Measurements from ENCODE around the gene GCNA.

Gene GCNA, protein sequence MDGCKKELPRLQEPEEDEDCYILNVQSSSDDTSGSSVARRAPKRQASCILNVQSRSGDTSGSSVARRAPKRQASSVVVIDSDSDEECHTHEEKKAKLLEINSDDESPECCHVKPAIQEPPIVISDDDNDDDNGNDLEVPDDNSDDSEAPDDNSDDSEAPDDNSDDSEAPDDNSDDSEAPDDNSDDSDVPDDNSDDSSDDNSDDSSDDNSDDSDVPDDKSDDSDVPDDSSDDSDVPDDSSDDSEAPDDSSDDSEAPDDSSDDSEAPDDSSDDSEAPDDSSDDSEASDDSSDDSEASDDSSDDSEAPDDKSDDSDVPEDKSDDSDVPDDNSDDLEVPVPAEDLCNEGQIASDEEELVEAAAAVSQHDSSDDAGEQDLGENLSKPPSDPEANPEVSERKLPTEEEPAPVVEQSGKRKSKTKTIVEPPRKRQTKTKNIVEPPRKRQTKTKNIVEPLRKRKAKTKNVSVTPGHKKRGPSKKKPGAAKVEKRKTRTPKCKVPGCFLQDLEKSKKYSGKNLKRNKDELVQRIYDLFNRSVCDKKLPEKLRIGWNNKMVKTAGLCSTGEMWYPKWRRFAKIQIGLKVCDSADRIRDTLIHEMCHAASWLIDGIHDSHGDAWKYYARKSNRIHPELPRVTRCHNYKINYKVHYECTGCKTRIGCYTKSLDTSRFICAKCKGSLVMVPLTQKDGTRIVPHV
- 20.4 to 31.0 (median 26.7) reads per million in 4 experiments for total RNA-seq

DNA sequence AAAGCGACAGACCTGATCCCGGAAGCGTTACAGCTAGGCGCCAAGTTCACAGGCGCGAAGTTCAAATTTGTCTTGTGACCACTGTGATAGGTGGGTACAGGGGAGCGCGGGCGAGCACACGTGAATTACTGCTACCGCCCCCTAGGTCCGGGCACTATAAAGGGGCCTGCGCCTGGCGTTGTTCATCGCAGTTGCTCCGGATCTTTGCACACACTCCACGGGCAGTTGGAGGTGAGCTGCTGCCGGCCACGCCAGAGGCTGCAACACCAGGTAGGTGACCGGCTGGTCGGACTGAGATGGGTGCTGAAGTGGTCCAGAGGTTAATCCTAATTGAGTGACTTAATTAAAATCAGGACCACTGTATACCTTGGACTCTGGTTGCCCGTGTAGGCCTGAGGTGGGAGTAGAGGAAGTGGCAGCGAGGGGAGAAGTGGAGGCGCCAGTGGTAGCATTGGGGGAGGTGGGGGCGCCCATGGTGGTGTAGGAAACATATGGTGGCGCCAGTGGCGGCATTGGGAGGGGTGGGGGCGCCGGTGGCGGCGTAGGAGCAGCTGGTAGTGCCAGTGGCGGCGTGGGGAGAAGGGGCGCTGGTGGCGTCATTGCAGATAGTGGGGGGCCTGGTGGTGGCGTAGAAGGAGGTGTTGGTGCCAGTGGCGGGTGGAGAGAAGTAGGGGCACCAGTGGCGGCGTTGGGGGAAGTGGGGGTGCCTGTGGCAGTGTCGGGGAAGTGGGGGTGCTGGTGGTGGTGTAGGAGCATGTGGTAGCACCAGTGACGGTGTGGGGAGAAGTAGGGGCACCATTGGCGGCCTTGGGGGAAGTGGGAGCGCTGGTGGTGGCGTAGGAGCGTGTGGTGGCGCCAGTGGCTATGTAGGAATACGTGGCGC is at the start of gene GCNA:
GCNA (plus strand) TSS at position 185 of the 883 bp plus-strand sequence. CDS start 2,385 bp downstream, outside the sequence.
- DNase-seq = no peak

DNA sequence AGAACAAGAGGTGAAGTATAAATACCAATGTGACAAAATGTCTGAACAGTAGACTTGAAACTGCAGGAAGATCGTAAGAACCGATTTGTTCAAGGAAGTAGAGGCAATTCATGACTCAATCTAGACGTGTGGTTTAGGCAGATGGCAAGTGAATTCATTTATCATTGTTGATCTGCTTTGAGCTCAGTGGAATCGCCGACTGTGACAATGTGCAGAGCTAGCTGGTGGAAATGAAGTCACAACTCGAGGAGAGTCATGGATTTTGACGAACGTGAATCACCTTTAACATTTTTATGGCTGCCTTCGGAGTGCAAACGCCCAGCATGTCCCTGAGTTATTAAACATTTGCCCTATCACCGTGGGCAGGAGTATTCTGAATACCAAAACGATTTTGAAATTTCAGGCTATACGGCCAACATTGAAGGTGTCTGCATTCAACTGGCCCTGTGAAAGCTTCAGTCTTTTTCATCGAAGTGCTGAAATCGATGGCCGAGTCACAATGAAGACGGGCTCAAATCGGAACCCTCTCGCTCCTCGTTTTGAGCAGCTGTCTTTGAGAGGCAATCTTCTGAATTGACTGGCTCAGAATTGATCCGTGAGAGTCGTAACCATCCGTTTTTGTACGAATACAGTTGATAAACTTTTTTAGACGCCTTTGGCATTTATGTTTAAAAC is 46.0 kb upstream of the GCNA start:
- DNase-seq = peak; percentile 36

DNA sequence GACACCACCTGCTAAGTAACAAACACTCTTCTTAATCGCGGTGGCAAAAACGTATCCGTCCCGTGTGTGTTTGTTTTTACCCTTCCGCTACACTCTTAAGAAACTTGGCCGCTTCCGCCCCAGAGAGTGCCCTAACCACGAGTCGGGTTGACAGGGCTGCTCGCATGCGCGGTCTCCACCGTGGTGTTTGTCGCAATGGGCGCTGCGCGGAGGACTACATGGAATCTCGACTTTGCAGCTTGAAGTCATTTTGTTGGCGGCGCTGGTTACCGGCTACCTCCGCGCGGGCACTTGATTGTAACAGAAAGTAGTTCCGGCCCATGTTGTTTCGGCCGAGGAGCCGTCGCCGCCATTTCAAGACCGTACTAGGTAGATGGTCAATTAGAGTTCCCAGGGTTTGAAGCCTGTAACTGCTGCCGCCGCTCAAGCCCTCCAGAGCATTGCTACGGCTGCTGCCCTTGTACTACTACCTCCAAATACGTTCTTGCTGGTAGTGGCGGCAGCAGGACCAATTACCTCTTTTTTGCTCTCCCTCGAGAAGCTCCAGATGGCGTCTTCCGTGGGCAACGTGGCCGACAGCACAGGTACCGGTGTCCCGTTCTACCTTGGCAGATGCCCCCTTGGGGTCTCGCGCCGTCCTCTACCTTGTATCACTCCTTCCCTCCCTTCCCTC is 45.3 kb upstream of the GCNA start, which contains the start of gene OGT:
OGT (plus strand) TSS at position 352 of the 673 bp plus-strand sequence; CDS start at position 548, 196 bp downstream.
- DNase-seq = peak; percentile 87

DNA sequence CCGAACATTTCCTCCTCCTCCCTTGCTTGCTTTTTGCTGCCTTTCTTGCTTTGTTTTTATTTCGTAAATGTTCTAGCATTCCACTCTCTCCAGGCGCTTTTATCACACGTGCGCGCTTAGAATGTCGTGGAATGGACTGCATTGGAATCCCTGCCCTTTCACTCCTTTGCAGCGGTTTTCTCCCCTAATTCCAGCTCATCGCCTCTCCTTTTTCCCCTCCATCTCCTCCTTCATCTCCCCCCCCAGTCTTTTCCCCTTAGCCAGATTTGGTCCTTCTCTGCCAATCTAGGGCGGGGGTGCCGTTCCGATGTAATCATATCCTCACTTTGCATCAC is 44.8 kb upstream of the GCNA start:
- no peak for DNase-seq

DNA sequence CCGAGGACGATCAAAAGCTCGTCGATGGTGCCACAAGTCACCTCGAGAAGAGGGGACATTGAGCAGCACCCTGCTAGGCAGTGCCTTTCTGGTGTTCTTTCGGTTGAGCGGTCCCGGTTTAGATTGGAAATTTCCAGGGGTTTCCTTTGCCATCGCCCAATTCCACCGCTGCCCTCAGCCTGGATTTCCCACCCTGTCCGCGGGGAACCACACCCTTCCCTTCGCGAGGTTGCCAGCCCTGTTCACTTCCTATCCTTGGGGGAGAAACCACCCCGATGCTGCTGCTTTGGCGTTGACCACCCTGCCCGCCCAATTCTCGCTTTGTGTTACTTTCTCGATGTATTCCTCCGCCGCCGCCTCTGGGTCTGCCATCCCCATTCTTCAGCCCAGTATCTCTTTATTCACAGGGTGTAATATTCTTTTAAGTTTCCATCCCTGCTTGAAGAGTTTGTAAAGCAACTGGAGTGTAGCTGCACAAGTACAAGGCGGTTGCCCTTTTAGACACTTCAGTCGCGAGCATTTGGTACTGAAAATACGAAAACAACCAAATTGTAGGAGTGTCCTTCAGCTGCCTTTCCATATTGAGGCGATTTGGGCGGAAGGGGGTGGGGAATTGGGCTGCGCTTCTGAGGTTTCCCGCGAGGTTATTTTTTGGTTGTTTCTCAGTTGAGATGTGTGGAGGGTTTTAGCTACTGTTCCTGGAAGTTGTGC is 44.2 kb upstream of the GCNA start:
- peak; percentile 19 for DNase-seq

DNA sequence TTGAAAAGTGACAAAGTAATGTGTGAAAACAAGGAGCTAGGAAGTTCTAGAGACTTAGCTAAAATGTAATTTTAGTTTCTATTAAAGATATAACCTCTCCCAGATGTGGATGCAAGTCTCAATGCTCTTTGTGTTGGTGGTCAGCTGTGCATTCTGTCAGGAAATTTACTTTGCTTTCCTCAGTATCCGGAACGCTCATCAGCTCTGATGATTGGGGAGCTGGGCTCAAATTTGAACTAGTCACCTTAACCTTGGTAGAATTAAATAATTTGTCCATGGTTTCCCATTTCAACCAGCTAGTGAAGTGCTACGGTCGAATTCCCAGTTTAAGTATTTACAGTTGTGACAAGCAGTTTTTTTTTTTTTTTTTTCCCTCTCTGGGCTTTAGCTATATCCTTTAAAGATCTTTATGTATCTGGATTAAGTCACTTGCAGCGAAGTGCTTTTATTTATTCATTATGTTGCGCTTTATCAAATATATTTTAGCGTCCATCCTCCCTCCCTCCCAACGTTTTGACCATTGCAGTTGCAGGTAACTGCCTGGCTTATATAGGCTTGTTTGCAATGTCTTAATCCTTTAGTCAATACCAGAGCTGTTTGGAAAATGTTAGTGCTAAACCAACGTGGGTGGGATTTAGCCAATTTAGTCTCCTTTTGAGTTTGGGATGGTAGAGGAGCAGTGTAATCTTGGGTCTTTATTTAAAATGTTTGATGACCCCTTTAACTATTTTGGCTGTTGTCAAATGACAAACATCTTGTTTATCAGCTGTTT is 43.3 kb upstream of the GCNA start:
- DNase-seq = no peak

DNA sequence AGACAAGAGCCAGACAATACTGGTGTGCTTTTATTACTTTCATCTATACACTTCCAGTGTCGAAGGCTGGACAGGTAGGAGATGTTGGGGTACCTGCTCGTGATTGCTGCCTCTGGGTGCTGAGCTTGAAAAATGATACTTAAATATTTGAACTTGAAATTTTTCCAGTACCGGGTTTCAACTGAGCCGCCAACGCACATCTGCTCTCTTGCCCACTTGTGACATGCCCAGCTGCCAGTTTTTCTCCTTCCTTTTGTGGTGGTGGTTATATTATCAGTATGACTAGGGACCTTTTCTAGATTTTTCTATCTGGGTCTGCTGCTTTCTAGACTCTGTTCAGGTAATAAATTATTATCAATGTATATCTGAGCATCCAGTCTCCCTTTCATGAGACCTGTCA is 42.0 kb upstream of the GCNA start:
- no peak for DNase-seq

DNA sequence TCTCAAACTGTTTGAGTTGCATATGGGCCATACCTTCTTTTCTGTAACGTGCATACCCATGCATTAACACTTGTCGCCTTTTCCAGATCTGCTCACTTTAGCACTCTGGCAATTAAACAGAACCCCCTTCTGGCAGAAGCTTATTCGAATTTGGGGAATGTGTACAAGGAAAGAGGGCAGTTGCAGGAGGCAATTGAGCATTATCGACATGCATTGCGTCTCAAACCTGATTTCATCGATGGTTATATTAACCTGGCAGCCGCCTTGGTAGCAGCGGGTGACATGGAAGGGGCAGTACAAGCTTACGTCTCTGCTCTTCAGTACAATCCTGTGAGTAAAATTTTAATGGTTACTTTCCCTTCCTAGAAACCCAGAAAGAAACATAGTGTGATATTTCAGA is 40.5 kb upstream of the GCNA start:
- no peak for DNase-seq

DNA sequence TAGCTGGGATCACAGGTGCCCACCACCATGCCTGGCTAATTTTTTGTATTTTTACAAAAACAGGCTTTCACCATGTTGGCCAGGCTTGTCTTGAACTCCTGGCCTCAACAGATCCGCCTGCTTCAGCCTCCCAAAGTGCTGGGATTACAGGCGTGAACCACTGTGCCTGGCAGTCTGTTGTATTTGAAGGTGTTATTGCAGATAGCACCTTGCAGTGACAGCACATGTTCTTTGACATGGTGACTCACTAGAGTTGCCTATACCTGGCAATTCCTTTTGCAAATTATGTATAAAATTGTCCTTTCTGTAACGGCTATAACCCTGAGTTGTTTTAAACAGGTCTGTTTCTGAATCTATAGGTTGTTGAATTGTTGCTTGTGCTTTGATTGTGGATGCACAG is 37.4 kb upstream of the GCNA start:
- DNase-seq = no peak

DNA sequence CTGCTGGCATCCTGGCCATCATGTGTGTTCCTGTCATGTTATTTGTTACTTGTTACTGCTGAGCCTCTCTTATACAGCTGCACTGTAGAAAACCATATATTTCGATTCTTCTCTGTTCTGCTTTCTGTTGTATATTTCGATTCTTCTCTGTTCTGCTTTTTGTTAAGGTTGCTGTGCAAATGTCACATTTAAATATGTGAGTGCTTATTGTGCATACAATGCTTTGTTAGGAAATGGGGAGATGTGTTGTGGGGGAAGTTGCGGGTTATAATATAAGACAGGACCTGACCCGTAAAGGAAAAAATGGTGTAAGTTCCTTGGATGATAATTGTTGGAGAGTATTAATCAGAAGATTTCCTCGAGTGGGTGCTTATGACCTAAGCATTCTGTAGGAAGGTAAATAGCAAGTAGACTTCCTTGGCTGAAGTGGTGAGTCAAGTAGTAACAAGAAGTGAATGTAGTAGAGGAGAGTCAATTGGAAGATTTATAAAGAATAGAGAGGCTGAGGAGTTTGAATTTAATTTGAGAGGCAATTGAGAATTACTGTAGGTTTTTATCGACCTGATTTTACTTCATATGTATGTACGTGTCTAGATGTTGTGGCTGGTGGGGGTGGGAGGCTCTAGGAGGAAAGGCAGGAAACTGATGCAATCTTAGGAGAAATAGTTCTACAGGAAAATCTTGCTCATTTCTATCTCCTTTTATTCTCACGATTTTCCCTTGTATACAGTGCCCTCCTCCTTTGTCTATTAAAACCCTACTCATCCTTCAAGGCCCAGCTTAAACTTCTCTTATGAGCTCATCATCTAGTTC is 36.8 kb upstream of the GCNA start:
- DNase-seq = no peak

DNA sequence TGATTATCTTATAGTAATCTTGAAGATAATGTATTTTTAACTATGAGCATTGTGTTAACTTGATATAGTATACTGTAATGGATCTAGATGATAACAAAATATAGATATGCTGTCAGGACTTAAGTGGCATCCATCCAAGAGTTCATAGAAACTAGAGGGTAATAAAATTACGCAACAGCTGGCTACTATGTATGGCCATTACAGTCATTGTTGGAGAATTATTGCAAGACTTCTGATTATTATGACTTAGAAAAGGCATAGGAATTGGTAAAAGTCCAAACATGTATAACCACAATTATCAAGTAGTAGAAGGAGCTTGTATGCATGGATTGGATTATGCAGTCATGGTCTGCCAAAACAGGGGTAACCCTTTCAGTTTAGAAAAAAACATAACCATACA is 35.8 kb upstream of the GCNA start:
- no peak for DNase-seq

DNA sequence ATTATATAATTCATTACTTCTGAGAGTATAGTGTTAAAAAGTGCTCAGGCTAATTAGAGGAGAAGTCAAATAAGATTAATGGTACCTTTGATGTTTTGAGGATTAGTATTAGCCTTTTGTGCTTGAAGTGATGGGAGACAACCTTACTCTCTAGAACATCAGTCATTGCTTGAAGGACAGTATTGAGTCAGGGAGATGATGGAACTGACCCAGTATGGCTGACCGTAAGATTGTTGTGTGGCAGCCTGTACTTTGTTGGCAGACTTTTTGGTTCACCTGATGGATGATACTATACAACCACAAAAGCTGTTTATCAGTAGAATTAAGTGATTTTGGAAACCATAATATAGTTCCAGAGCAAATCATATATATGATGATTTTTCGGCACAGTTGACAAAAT is 35.4 kb upstream of the GCNA start:
- no peak for DNase-seq

DNA sequence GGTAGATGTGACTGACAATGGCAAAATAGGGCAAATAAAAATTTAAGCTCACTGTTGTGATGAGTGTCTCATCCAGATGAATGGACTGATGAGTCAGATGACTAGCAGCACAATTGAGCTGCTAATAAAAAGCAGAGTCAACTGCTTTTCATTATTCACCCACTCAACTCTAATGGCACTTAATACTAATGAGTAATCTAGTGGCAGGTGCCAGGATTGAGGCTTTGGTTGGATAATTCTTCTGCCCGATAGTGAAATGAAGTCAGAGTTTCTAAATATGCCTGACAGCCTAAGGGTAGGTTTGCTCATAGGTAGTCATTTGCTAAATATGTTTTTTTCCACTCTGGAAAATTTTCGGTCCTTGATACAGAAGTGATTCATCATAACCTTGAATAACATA is 34.9 kb upstream of the GCNA start:
- DNase-seq = no peak

DNA sequence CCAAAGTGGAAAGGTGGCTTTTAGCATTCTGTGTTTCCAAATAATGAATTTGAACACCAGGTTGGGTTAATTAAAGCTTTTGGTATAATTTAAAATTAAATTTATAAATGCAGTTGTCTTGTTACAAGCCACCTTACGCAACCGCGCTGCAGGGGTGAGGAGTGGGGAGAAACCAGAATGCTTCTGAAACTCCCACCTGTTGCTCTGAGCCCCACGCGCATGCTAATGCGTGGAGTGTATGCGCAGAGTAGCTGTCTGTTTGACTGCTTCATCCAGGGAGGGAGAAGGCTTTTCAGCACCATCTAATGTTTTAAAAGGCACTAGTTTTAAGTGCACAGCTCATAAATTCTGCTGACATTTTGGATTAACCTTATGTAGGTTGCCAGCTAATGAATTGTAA is 32.9 kb upstream of the GCNA start:
- DNase-seq = peak; percentile 0

DNA sequence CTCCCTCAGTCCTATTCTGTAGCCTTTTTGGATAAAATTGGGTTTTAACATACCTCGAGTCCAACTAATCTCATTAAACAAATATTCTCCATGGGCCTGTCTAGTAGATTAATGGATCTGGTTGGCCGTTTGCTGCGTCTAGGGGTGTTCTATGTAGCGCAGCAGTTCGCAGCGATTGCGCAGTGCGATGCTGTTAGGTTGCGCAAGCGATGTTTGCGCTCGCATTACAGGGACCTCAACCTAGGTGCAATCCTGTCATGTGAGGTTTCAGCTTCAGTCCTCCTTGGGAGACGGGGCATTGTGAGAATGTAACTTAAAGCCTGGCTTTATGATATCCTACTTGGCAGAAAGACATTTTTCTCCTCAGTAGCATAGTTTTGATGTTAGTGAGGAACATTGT is 31.4 kb upstream of the GCNA start:
- no peak for DNase-seq

DNA sequence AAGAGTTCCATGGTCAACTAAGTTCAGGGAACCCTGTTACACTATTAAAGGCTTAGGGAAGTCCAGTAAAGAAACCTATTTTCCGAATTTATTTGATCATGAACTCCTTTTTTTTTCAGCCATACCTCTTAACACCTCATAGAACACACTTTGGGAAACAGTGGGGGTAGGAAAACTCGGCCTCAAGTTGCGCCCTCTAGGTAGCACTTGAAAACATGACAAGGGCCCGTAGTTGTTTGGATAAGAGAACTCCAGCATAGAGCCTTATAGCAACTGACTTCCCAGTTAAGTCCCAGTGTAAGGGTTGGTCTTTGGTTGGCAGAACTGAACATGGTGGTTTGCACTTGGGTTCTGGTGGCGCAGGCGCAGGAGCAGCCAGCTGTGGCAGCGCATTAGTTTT is 30.9 kb upstream of the GCNA start:
- no peak for DNase-seq

DNA sequence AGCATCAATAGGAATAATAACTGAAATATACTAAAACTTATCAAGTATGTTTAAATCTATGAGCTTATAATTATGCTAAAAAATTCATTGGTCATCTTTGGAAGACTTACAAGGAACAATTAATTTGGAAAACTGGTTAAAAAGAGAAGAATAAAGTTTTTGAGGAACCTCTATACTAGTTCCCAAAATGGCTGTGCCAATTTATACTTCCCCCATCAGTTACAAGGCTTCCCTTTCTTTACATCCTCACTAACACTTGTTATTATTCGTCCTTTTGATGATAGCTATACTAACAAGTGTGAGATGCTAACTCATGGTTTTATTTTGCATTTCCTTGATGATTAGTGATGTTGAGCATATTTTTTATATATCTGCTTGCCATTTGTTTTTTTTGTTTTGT is 28.3 kb upstream of the GCNA start:
- no peak for DNase-seq

DNA sequence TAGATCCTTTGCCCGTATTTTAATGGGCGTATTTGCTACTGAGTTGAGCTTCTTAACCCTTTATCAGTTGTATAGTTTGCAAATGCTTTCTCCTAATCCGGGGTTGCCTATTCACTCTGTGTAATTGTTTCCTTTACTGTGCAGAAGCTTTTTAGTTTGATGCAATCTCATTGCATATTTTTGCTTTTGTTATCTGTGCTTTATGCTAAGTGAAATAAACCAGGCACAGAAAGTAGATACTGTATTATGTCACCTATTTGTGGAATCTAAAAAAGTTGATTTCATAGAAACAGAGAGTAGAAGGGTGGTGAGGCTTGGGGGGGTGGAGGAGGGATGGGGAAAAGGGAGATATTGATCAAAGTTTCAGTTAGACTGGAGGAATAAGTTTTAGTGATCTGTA is 27.7 kb upstream of the GCNA start:
- no peak for DNase-seq

DNA sequence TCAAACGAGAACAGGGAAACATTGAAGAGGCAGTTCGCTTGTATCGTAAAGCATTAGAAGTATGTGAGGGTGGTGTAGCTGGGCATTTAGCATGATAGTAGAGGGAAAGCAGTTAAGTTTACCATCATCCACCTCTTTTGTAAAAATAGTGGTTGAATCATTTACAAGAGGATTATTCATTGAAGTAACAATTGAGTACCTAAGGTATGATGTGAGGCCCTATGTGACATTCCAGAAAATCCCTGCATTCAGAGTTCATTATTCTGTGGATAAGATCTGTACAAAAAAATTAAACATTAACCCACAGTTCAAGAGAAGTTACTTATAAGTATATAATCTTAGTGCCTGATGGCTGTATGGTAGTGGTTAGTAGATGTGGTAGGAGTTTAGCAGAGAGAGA is 22.2 kb upstream of the GCNA start:
- no peak for DNase-seq

DNA sequence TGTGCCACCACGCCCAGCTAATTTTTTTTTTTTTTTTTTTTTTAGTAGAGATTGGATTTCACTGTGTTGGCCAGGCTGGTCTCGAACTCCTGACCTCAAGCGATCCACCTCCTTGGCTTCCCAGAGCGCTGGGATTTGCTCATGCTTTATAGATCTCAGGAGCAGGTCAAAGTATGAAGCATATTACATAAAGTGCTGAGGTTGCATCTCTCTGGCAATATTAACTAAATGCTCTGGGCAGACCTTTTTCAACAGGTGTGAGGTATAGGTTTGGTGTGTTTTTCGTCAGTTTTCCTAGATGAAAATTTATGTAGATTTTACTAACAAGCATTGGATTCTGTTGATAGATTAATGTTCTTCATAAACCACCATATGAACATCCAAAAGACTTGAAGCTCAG is 19.3 kb upstream of the GCNA start:
- no peak for DNase-seq

All from effector CD8-positive, alpha-beta T cell (primary cell).